GM13977 (cell line): ENCODE measurements around the gene DNAJC13.

Experiments used
- DNase-seq: peaks from one replicate; pipeline ENCODE4 v3.0.0; 2012; ENCODE audit warnings: low spot score
- in situ Hi-C: fragments of 300-500 bp; cut with MboI; formaldehyde crosslinking; loops from one replicate; pipeline ENCODE4 v1.12.0; 2022; ENCODE audit warnings: low sequenced_read_pairs, low pct_unique_long_range_greater_than_20kb, mixed read lengths, inconsistent platforms; ENCODE audit not compliant: unreplicated experiment
- TF ChIP-seq, protein P1 (sequence below): IDR thresholded peaks from 2 replicates; pipeline ENCODE4 v1.5.1; 2012; ENCODE audit warnings: mild to moderate bottlenecking, control low read depth; ENCODE audit not compliant: insufficient read depth; ENCODE audit errors: extremely low read depth, missing control alignments

Gene DNAJC13

DNA sequence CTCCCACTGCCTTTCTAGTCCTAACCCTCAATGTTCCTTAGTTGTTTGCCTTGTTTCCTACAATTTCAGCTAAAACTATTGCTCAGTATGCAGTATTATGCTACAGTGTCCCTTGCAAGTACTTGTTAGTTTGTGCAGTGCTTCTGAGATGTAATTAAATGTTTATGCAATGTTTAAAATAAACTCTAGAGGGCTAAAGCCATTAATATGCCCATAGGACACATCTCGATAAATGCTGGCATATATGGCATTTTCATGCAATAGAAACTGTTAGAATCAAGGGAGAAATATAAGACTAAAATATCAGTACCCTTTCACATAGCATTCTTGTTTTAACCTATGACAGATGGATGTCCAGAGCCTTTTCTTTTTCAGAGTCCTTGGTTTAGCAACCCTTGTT is 120.0 kb downstream of the DNAJC13 start:
- in situ Hi-C loops: loop anchor here (5.0 kb wide), 1 partner anchor 115 kb away; no protein-coding TSS in a partner anchor
- TF ChIP-seq, protein P1, sequence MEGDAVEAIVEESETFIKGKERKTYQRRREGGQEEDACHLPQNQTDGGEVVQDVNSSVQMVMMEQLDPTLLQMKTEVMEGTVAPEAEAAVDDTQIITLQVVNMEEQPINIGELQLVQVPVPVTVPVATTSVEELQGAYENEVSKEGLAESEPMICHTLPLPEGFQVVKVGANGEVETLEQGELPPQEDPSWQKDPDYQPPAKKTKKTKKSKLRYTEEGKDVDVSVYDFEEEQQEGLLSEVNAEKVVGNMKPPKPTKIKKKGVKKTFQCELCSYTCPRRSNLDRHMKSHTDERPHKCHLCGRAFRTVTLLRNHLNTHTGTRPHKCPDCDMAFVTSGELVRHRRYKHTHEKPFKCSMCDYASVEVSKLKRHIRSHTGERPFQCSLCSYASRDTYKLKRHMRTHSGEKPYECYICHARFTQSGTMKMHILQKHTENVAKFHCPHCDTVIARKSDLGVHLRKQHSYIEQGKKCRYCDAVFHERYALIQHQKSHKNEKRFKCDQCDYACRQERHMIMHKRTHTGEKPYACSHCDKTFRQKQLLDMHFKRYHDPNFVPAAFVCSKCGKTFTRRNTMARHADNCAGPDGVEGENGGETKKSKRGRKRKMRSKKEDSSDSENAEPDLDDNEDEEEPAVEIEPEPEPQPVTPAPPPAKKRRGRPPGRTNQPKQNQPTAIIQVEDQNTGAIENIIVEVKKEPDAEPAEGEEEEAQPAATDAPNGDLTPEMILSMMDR: no peak
- no peak for DNase-seq

- in situ Hi-C loops: loop anchor here (5.0 kb wide), 1 partner anchor 114 kb away; no protein-coding TSS in a partner anchor
- TF ChIP-seq, protein P1: no peak
- no peak for DNase-seq
Observed at GRCh38 chr3:132538072-132538471, 120.8 kb downstream of the DNAJC13 start.

- DNase-seq: no peak
- in situ Hi-C loops: loop anchor here (5.0 kb wide), 1 partner anchor 113 kb away; no protein-coding TSS in a partner anchor
- TF ChIP-seq, protein P1: no peak
Observed at GRCh38 chr3:132539681-132540080, 122.4 kb downstream of the DNAJC13 start.

DNA sequence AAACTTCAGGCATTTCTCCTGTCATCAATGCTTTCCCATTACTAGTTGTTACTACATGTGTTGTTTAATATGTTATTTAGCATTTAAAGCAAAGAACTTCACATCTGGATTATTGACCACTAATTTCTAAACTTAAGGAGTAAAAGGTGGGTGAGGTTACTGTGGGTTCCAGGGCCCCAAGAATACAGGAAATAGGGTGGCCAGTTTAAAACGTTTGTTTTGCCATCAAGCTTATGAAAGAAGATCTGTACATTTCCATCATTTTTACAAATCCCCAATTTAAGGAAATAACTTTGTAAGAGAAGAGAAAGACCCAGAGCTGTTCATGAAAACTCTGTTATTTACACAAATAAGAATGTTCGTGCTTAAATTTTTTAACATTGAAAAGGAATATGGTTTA is 125.3 kb downstream of the DNAJC13 start:
- TF ChIP-seq, protein P1: no peak
- in situ Hi-C loops: no loop called here
- DNase-seq: no peak

DNA sequence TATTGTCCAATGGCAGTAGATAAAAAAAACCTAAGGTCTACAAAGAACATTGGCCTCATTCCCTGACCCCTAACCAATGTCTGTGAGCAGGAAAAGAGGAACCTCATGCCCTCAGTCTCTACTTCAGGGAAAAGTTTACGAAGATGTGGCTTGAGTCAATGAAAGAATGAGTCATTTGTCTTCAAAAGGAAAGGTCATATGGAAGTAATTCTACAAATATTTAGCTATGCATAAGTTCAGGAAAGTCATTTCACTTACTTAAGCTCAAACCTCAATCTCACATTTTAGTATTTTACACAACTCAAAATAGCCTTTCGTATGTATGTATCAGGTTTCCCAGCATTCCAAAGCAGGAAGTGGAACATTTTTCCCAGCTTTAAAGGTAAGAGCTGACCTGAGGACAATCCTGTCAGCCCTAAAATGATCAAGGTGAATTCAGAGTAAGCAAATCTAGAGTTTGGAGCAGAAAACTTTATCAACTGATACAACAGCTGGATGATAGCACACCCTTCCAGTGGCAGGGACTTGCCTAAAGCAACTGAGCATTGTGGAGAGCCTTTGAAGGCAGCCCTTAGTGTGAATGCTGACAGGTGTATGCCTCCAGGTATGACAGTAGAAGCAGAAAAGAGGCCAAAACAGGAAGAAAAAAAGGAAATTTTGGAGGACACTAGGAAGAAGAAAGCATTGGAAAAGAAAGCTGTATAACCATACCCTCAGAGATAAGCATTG is 125.9 kb downstream of the DNAJC13 start:
- no peak for DNase-seq
- in situ Hi-C loops: no loop called here
- TF ChIP-seq, protein P1: no peak

- in situ Hi-C loops: no loop called here
- no peak for DNase-seq
Observed at GRCh38 chr3:132544130-132544529, 126.8 kb downstream of the DNAJC13 start.

More at GRCh38 chr3:132544130-132544529, 126.8 kb downstream of the DNAJC13 start:
- TF ChIP-seq, protein P1: no peak
